Neuronal stem cell (in vitro differentiated cells): ENCODE measurements around the gene APC2.

Source experiments
- DNase-seq: peaks from one replicate; pipeline ENCODE4 v3.0.0-alpha.2; 2013; ENCODE audit warnings: low spot score
- H2AFZ ChIP-seq: one replicate; pipeline ENCODE4 v1.6.1; 2013; ENCODE audit warnings: mild to moderate bottlenecking, low read length, inconsistent platforms
- H2AK5ac ChIP-seq: 2 replicates; pipeline ENCODE4 v1.6.1; 2013; ENCODE audit warnings: low read depth, mild to moderate bottlenecking, inconsistent platforms, low read length, moderate library complexity, mixed read lengths
- H2BK120ac ChIP-seq: 2 replicates; pipeline ENCODE4 v1.6.1; 2013; ENCODE audit warnings: low read depth, mild to moderate bottlenecking, inconsistent platforms, low read length, moderate library complexity, mixed read lengths
- H2BK12ac ChIP-seq: one replicate; pipeline ENCODE4 v1.6.1; 2013; ENCODE audit warnings: low read length, inconsistent platforms
- H2BK15ac ChIP-seq: 2 replicates; pipeline ENCODE4 v1.6.1; 2013; ENCODE audit warnings: mild to moderate bottlenecking, low read length, inconsistent platforms, mixed read lengths
- H2BK5ac ChIP-seq: one replicate; pipeline ENCODE4 v1.6.1; 2013; ENCODE audit warnings: inconsistent platforms, mild to moderate bottlenecking, low read length, moderate library complexity
- H3K14ac ChIP-seq: one replicate; pipeline ENCODE4 v1.6.1; 2013; ENCODE audit warnings: low read length, inconsistent platforms
- H3K18ac ChIP-seq: 2 replicates; pipeline ENCODE4 v1.6.1; 2013; ENCODE audit warnings: low read length, inconsistent platforms
- H3K23ac ChIP-seq: 2 replicates; pipeline ENCODE4 v1.6.1; 2013; ENCODE audit warnings: low read depth, mild to moderate bottlenecking, mixed read lengths, low read length, inconsistent platforms; ENCODE audit not compliant: poor library complexity
- H3K27ac ChIP-seq: replicated peaks from 3 replicates; pipeline ENCODE4 v1.5.1; 2013; ENCODE audit warnings: low read length, inconsistent platforms
- H3K27me3 ChIP-seq, 3 experiments: 2 replicates each; pipeline ENCODE4 v1.6.1; 2013; ENCODE audit warnings: low read length in 3 of 3, mild to moderate bottlenecking in 2 of 3, inconsistent platforms in 1 of 3, low read depth in 1 of 3, mixed read lengths in 1 of 3, moderate library complexity in 1 of 3; ENCODE audit not compliant: control insufficient read depth in 3 of 3, insufficient read depth in 3 of 3
- H3K36me3 ChIP-seq, 2 donors: replicated peaks in 1 of 2; 2 replicates each; pipeline ENCODE4 v1.6.1; 2013; ENCODE audit warnings: low read length in 2 of 2; ENCODE audit not compliant: control insufficient read depth in 2 of 2, insufficient read depth in 2 of 2
- H3K4ac ChIP-seq: 2 replicates; pipeline ENCODE4 v1.6.1; 2013; ENCODE audit warnings: inconsistent platforms, mild to moderate bottlenecking, low read length, moderate library complexity
- H3K4me1 ChIP-seq, 2 donors: 1 replicate in 1 of 2; 2 replicates in 1 of 2; pipeline ENCODE4 v1.6.1; 2013; ENCODE audit warnings: low read length in 2 of 2, low read depth in 1 of 2; ENCODE audit not compliant: control insufficient read depth in 2 of 2, insufficient read depth in 1 of 2
- H3K4me2 ChIP-seq: one replicate; pipeline ENCODE4 v1.6.1; 2013; ENCODE audit warnings: mild to moderate bottlenecking, low read length, inconsistent platforms; ENCODE audit not compliant: insufficient read depth, poor library complexity, severe bottlenecking
- H3K4me3 ChIP-seq, 2 donors: 2 replicates each; pipeline ENCODE4 v1.5.1; 2013; ENCODE audit warnings: low read length in 2 of 2, mild to moderate bottlenecking in 2 of 2, inconsistent platforms in 1 of 2, moderate library complexity in 1 of 2
- H3K79me1 ChIP-seq: one replicate; pipeline ENCODE4 v1.6.1; 2013; ENCODE audit warnings: low read depth, mild to moderate bottlenecking, inconsistent platforms, low read length, moderate library complexity
- H3K9ac ChIP-seq: one replicate; pipeline ENCODE4 v1.6.1; 2013; ENCODE audit warnings: mild to moderate bottlenecking, low read depth, low read length, inconsistent platforms; ENCODE audit not compliant: poor library complexity
- H3K9me3 ChIP-seq, 2 donors: replicated peaks in 1 of 2; 2 replicates each; pipeline versions ENCODE3 to v1.6.1; 2013; ENCODE audit warnings: low read length in 2 of 2, mild to moderate bottlenecking in 2 of 2, inconsistent platforms in 1 of 2, low read depth in 1 of 2, mixed read lengths in 1 of 2, moderate library complexity in 1 of 2; ENCODE audit not compliant: control insufficient read depth in 2 of 2, insufficient read depth in 1 of 2
- H4K8ac ChIP-seq: one replicate; pipeline ENCODE4 v1.6.1; 2013; ENCODE audit warnings: low read depth, mild to moderate bottlenecking, inconsistent platforms, low read length, moderate library complexity
- H4K91ac ChIP-seq: one replicate; pipeline ENCODE4 v1.6.1; 2013; ENCODE audit warnings: low read length, low read depth, mild to moderate bottlenecking, inconsistent platforms; ENCODE audit not compliant: poor library complexity
- WGBS, 2 donors: extraction: QIAGEN DNeasy Blood & Tissue Kit; methylation state at CpG; one replicate each; pipeline ENCODE4 v1.1.7; 2013; ENCODE audit warnings: missing lambda C conversion rate in 2 of 2, mixed read lengths in 1 of 2; ENCODE audit not compliant: insufficient read length in 2 of 2, insufficient replicate concordance in 1 of 2; ENCODE audit errors: extremely low coverage in 2 of 2; 5-methylcytosine and 5-hydroxymethylcytosine counted together

APC2 gene

DNA sequence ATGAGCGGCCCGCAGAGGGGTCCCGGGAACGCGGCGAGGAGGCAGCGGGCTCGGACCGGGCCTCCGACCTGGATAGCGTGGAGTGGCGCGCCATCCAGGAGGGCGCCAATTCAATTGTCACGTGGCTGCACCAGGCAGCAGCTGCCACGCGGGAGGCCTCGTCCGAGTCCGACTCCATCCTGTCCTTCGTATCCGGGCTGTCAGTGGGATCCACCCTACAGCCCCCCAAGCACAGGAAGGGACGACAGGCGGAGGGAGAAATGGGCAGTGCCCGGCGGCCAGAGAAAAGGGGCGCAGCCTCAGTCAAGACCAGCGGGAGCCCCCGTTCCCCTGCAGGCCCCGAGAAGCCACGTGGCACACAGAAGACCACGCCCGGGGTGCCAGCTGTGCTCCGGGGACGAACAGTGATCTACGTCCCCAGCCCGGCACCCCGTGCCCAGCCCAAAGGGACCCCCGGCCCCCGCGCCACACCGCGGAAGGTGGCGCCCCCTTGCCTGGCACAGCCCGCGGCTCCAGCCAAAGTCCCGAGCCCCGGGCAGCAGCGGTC lies 18.4 kb downstream of the APC2 start:
- no peak overlapping the region for H4K8ac ChIP-seq
- H3K9me3 ChIP-seq: peaks cover 0 to 11% of the 10 kb centered on the region in 2 donors
- H2BK120ac ChIP-seq: no peak overlapping the region
- H2AFZ ChIP-seq: no peak overlapping the region
- peak overlapping the region; percentile 90 for H3K18ac ChIP-seq
- peaks cover 29% of the 10 kb centered on the region for H3K79me1 ChIP-seq
- H3K27me3 ChIP-seq: peaks cover 0 to 74% (median 50%) of the 10 kb centered on the region in 3 experiments
- H2BK5ac ChIP-seq: peak overlapping the region; percentile 24
- peak overlapping the region; percentile 73 for H2BK12ac ChIP-seq
- peak overlapping the region; percentile 11 for H3K4me2 ChIP-seq
- no peak overlapping the region for H3K9ac ChIP-seq
- H3K14ac ChIP-seq: peak overlapping the region; percentile 56
- no peak overlapping the region for H3K4ac ChIP-seq
- no peak overlapping the region for H3K27ac ChIP-seq
- no peak overlapping the region for H4K91ac ChIP-seq
- no peak overlapping the region for H3K4me3 ChIP-seq
- peak overlapping the region; percentile 90 for H2AK5ac ChIP-seq
- peaks cover 0 to 27% of the 10 kb centered on the region in 2 donors for H3K4me1 ChIP-seq
- H3K23ac ChIP-seq: peak overlapping the region; percentile 91
- WGBS, 2 donors: no CpG with 5 or more reads among the region's 49 CpGs
- peaks cover 1 to 56% of the 10 kb centered on the region in 2 donors for H3K36me3 ChIP-seq
- H2BK15ac ChIP-seq: peak overlapping the region; percentile 58
- no peak for DNase-seq

DNA sequence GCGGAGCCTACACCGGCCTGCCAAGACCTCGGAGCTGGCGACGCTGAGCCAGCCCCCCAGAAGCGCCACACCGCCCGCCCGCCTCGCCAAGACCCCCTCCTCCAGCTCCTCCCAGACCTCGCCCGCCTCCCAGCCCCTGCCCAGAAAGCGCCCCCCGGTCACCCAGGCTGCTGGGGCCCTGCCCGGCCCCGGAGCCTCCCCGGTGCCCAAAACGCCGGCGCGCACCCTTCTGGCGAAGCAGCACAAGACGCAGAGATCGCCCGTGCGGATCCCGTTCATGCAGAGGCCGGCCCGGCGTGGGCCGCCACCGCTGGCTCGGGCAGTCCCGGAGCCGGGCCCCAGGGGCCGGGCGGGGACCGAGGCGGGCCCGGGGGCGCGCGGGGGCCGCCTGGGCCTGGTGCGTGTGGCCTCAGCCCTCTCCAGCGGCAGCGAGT lies 18.9 kb downstream of the APC2 start:
- H3K9me3 ChIP-seq: peaks cover 0 to 11% of the 10 kb centered on the region in 2 donors
- H3K27ac ChIP-seq: no peak overlapping the region
- H3K23ac ChIP-seq: peak overlapping the region; percentile 91
- H3K4me2 ChIP-seq: peak overlapping the region; percentile 66
- H3K79me1 ChIP-seq: peaks cover 31% of the 10 kb centered on the region
- peaks cover 0 to 27% of the 10 kb centered on the region in 2 donors for H3K4me1 ChIP-seq
- H2BK15ac ChIP-seq: no peak overlapping the region
- WGBS, 2 donors: no CpG with 5 or more reads among the region's 47 CpGs
- no peak overlapping the region for H2BK12ac ChIP-seq
- H3K14ac ChIP-seq: peak overlapping the region; percentile 56
- peak overlapping the region; percentile 90 for H3K18ac ChIP-seq
- H3K36me3 ChIP-seq: peaks cover 1 to 52% of the 10 kb centered on the region in 2 donors
- no peak overlapping the region for H2BK120ac ChIP-seq
- no peak overlapping the region for H4K8ac ChIP-seq
- no peak for DNase-seq
- no peak overlapping the region for H3K4ac ChIP-seq
- peaks cover 0 to 74% (median 50%) of the 10 kb centered on the region in 3 experiments for H3K27me3 ChIP-seq
- H3K9ac ChIP-seq: no peak overlapping the region
- H2AFZ ChIP-seq: no peak overlapping the region
- no peak overlapping the region for H3K4me3 ChIP-seq
- no peak overlapping the region for H4K91ac ChIP-seq
- H2BK5ac ChIP-seq: no peak overlapping the region
- peak overlapping the region; percentile 90 for H2AK5ac ChIP-seq

DNA sequence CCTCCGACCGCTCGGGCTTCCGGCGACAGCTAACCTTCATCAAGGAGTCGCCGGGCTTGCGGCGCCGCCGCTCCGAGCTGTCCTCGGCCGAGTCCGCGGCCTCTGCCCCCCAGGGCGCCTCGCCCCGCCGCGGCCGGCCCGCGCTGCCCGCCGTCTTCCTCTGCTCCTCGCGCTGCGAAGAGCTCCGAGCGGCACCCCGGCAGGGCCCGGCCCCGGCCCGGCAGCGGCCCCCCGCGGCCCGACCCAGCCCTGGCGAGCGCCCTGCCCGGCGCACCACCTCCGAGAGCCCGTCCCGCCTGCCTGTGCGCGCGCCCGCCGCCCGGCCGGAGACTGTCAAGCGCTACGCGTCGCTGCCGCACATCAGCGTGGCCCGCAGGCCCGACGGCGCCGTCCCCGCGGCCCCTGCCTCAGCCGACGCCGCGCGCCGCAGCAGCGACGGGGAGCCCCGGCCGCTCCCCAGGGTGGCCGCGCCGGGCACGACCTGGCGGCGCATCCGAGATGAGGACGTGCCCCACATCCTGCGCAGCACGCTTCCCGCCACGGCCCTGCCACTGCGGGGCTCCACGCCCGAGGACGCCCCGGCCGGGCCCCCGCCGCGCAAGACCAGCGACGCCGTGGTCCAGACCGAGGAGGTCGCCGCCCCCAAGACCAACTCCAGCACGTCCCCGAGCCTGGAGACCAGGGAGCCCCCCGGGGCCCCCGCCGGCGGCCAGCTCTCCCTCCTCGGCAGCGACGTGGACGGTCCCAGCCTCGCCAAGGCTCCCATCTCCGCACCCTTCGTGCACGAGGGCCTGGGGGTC lies 19.5 kb downstream of the APC2 start:
- peak overlapping the region; percentile 84 for H2BK12ac ChIP-seq
- H3K23ac ChIP-seq: peak overlapping the region; percentile 85
- no peak overlapping the region for H2BK5ac ChIP-seq
- no peak overlapping the region for H2AFZ ChIP-seq
- peaks cover 0 to 11% of the 10 kb centered on the region in 2 donors for H3K9me3 ChIP-seq
- peak overlapping the region; percentile 56 for H3K14ac ChIP-seq
- peak overlapping the region; percentile 70 for H3K9ac ChIP-seq
- DNase-seq: no peak
- H2AK5ac ChIP-seq: peak overlapping the region; percentile 92
- no peak overlapping the region for H4K91ac ChIP-seq
- peaks cover 31% of the 10 kb centered on the region for H3K79me1 ChIP-seq
- H3K4me2 ChIP-seq: peak overlapping the region; percentile 66
- H4K8ac ChIP-seq: peak overlapping the region; percentile 43
- H3K4me3 ChIP-seq: peak overlapping the region in 1 of 2 donors; percentile 23
- peaks cover 5 to 27% of the 10 kb centered on the region in 2 donors for H3K4me1 ChIP-seq
- H3K18ac ChIP-seq: peak overlapping the region; percentile 97
- no CpG with 5 or more reads among the region's 117 CpGs for WGBS, 2 donors
- peaks cover 0 to 73% (median 50%) of the 10 kb centered on the region in 3 experiments for H3K27me3 ChIP-seq
- peak overlapping the region; percentile 85 for H2BK15ac ChIP-seq
- H2BK120ac ChIP-seq: peak overlapping the region; percentile 61
- H3K4ac ChIP-seq: no peak overlapping the region
- no peak overlapping the region for H3K27ac ChIP-seq
- peaks cover 1 to 47% of the 10 kb centered on the region in 2 donors for H3K36me3 ChIP-seq

DNA sequence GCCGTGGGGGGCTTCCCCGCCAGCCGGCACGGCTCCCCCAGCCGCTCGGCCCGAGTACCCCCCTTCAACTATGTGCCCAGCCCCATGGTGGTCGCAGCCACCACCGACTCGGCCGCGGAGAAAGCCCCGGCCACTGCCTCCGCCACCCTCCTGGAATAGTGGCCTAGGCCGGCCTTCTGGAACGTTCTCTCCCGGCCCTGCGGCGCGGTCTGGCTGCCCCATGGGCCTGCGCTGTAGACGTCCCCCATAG lies 20.1 kb downstream of the APC2 start:
- Histone ChIP-seq H3K36me3 (peaks cover 1 to 45% of the 10 kb centered on the region in 2 donors), H2BK15ac (peak overlapping the region; percentile 85), H3K9ac (no peak overlapping the region), H3K9me3 (peaks cover 0 to 11% of the 10 kb centered on the region in 2 donors), H2AFZ (no peak overlapping the region), H2BK120ac (peak overlapping the region; percentile 61), H3K27ac (no peak overlapping the region), H3K4me3 (no peak overlapping the region), H3K4ac (peak overlapping the region; percentile 84), H3K18ac (peak overlapping the region; percentile 97), H3K79me1 (peaks cover 30% of the 10 kb centered on the region), H4K8ac (peak overlapping the region; percentile 43), H3K27me3 (peaks cover 0 to 68% (median 50%) of the 10 kb centered on the region in 3 experiments), H3K4me1 (peaks cover 7 to 27% of the 10 kb centered on the region in 2 donors), H3K23ac (peak overlapping the region; percentile 85), H2BK12ac (peak overlapping the region; percentile 84), H3K14ac (peak overlapping the region; percentile 38), H4K91ac (no peak overlapping the region), H2AK5ac (peak overlapping the region; percentile 92), H3K4me2 (peak overlapping the region; percentile 94), H2BK5ac (no peak overlapping the region)
- no peak for DNase-seq
- WGBS, 2 donors: no CpG with 5 or more reads among the region's 22 CpGs
